Stimulated activated CD4-positive, alpha-beta T cell treated with anti-CD3 and anti-CD28 coated beads, Interleukin-12 subunit alpha, Interleukin-12 subunit beta, amount 100 ng/mL, for 48 hours (primary cell): ENCODE data around the gene RGS7.

Experiments
- DNase-seq, 3 donors: peaks; one replicate each; pipeline ENCODE4 v3.0.0-alpha.2; 2020; ENCODE audit warnings: low read depth in 2 of 3, low spot score in 1 of 3

RGS7 gene

DNA sequence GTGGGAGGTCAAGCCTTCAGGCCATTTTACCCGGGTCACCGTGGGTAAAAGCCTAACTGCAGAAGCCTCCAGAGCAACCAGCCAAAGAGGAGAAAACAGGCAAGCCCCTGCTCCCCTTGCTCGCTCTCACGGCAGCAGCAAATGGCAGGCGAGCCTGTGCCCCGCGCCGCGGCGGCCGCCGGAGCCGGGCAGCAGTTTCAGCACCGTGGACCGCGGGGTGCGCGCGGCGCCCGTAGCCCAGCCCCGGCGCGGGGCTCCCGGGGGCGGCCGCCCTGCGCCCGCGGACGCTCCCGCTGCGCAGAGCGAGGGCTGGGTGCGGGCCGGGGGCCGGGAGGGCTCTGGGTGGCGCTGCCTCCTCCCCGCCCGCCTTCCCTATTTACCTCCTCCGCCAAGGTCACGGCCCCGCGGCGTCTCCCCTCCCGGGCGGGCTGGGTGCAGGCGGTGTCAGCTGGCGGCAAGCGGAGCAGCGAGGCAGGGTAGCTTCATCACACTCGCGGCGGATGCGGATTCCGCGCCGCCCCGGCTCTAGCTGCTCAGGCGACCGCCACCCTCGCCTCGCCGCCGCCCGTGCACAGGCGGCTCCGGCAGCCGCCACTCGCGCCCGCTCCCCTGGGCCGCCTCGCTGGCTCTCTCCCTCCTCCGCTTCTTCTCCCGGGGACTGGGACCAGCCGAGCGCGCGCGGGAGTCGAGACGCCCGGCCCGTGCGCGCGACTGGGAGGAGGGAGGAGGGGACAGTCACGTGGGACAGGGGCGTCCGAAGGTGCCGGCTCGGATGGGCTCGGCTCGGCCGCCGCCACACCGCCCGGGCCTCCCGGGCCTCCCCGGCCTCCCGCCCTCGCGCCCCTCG, at the start of gene RGS7:
TSS of gene RGS7 (minus strand) at position 687 of the 847 bp plus-strand sequence.
- DNase-seq, result no peak

DNA sequence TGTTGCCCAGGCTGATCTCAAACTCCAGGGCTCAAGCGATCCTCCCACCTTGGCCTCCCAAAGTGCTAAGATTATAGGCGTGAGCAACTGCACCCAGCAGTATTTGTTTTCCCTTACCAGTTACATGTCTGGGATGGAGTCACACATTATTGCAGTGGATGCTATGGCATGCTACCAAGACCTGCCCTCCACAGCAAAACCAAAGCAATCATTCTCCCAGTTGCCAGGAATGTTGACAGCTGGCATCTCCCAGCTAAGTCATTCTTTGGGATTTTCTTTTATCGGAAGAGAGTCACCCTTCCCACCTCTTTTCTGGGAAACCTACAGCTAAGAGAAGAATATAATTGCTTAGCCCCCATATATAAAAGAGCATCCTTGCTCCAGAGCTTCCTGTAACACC, 49.4 kb upstream of the RGS7 start:
- DNase-seq, result no peak

DNA sequence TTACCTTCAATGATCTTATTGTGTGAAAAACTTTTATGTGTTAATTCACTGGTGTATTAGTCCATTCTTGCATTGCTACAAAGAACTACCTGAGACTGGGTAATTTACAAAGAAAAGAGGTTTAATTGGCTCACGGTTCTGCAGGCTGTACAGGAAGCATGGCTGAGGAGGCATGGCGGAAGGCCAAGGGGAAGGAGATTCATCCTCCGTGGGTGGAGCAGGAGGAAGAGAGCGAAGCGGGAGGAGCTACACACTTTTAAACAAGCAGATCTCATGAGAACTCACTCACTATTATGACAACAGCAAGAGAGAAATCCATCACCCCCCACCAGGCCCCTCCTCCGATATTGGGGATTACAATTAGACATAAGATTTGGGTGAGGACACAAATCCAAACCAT, 44.2 kb upstream of the RGS7 start:
- DNase-seq, result no peak

DNA sequence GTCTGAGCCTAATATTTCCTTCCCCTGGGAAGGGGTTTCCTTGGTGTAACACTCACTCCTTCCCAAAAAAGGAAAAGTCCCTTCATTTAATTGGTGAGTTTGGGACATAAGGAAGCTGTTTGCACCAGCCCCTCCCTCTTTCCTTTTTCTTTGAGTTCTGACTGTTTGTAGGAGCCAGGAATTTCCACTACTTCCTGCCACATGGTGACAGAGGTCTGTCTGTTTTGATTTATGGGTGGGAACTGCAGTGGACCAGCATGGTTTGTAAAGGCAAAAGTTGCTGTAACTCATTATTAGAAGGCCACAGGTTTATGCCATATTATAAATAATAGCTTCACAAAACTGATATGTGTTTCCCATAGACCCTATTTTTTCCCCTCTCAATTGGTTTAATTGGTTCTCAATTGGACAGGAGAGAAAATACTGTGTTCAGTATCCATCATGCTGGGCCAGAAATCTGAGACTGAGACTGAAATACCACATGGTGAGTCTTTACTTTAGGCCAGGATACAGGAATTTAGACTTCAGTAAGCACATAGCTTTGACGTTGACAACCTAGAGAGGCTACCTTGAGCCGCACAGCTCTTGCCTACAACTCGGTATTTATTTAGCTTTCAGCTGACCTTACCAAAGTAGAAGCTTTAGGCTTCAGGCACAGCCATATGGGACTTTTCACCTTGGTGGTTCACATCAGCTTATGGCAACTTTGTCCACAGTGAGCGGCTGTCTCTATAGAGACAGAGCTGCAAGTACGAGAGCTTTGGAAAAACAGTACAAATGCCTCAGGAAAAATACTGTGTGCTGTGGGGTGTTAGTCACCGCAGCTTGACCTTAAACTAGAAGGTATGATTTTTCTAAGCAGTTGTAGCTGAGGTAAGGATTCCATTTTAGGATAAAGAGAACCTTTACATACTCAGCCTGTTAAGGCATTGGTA, 40.0 kb upstream of the RGS7 start:
- no peak for DNase-seq

DNA sequence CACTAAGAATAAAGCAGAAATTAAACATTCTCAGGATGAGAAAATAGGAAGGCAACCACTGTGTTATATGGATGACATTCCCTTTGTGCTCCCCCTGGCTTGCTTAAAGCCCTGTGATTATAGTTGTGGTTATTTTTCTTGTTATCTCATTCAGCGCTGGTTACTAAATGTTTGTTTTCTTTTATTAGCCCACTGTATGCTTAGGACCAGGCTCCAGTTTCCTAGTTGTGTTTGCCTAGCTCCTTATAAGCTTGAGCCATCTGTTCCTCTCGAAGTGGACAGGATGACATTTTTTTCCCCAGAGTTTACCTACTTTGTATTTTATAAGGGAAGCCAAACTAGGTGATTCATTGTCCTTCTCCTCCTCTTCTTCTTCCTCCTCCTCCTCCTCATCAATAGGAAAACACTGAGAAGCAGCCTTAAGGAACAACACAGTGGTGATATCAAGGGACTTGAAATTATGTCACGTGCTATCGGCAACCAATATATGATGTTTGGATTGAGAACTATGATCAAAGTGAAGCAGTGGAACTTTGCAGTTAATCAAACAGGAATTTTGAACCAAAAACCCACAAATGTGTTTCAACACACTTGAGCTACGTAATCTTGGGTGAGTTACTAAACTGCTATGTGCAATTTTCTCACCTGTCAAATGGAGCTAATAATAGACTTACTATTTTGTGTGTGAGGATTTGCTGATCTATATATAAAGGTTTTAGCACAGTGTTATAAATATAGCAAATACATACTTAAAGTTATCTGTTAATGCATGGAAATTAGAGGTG, 35.1 kb upstream of the RGS7 start:
- no peak for DNase-seq

DNA sequence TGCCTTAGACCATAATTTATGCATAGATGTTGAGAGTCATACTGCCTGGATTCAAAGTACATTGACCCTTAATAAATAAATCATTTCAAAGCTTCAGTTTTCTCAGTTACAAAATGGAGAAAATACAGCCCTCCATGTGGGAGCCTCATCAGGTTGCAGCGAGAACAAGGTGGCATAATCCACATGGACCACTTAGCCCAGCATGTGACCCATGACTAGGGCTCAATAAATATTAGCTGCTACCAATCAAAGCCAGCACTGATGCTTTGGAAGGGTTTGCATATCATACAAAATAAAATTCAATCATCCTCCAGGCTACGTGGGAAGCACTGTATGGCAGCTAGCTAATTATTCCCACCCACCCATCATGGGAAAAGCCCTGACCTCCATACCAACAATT, 33.5 kb upstream of the RGS7 start:
- no peak for DNase-seq

DNA sequence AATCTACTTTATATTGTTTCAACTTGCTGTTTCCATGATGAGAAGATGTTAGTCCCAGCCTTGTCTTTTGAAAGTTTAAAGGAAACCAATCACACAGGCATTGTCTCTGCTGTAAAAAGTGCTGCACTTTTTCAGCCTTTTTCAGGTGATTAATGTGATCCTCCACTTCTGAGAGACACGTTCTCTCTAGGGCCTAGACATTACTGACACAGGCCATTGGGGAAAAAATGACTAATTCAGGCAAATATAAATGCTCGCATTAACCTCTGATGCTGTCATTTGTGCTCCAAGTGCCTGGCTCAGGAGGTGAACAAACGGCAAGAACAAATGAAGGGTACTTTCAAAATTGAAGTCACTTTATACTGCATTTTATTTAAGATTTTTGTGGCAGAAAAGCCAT, 32.4 kb upstream of the RGS7 start:
- DNase-seq, result no peak

DNA sequence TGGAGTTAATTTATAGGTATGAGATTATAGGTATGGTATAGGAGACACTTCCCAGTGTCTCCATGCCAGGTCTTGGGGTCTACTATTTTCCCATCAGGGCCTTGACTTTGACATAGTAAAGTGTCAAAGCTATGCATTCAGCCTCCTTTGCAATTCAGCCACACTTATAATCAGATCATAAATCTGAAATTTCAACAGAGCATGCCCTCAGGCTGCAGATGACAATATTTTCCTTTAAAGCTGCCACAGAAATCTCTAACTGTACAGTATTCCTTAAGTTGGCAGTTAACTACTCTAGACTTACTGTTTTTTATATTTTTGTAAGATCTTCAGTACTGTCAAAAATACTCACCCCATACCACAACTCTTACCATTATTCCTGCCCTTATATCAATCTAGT, 30.2 kb upstream of the RGS7 start:
- DNase-seq, result no peak

DNA sequence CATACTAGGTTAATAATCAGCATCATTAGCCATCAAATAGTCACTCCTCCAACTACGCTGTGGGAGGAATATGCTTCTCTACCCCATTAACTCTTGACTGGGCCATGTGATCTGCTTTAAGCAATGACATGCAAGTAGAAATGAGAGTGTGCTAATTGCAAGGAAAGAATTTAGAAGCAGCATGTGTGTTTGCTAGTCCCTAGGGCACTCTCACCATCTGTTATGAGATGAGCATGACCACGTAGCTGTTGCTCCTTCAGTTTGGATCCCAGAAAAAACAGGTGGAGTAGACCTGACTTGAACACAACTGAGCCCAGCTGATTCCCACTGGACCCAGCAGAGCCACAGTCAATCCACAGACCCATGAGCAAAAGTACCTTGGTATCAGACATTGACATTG, 19.7 kb upstream of the RGS7 start:
- no peak for DNase-seq

DNA sequence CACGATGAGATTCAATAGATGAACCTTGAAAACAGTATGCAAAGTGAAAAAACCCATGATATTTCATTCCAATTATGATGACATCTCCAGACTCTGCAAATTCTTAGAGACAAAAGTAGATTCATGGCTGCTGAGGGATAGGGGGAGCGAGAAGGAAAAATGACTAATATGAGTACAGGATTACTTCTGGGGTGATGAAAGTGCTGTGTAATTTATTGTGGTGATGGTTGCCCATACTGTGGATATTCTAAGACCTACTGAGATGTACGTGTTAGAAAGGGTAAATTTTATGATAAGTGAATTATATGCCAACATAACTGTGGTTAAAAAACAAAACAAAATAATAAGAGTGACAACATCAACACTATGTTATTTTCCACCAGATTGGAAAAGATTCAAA, 18.9 kb upstream of the RGS7 start:
- no peak for DNase-seq

DNA sequence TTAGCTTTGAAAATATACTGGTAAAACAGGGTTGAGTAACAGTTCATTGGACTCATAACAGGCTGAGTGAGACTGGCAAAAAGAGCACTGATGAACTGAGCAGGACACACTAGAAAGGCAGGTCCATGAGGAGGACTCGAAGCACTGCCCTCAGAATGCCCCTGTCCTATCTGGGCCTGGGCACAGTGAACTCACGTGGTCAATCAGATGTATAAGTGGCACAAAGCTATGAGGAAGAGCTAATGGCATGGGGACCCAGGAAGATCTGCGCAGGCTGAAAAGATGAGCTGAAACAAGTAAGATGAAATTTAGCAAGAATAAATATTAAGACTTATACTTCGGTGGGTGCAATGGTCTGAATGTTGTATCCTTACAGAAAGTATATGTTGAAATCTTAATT, 9.2 kb upstream of the RGS7 start:
- DNase-seq, result no peak

DNA sequence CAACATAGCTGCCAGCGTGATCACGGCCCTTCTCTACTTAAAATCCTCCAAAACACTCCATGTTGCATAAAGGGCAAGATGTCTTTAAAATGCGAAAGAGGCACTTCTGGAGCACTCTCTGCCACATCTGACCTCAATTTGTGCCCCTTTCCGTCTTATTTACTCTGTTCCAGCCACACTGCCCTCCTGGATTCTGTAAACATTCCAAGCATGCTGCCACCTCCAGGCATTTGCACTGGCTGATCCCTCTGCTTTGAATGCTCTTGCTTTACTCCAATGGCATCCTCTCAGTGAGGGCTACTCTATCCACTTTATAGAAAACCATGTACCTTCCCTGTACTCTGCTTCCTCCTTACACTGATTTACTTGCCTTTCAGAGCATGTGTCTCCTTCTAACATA, 5.3 kb upstream of the RGS7 start:
- no peak for DNase-seq

DNA sequence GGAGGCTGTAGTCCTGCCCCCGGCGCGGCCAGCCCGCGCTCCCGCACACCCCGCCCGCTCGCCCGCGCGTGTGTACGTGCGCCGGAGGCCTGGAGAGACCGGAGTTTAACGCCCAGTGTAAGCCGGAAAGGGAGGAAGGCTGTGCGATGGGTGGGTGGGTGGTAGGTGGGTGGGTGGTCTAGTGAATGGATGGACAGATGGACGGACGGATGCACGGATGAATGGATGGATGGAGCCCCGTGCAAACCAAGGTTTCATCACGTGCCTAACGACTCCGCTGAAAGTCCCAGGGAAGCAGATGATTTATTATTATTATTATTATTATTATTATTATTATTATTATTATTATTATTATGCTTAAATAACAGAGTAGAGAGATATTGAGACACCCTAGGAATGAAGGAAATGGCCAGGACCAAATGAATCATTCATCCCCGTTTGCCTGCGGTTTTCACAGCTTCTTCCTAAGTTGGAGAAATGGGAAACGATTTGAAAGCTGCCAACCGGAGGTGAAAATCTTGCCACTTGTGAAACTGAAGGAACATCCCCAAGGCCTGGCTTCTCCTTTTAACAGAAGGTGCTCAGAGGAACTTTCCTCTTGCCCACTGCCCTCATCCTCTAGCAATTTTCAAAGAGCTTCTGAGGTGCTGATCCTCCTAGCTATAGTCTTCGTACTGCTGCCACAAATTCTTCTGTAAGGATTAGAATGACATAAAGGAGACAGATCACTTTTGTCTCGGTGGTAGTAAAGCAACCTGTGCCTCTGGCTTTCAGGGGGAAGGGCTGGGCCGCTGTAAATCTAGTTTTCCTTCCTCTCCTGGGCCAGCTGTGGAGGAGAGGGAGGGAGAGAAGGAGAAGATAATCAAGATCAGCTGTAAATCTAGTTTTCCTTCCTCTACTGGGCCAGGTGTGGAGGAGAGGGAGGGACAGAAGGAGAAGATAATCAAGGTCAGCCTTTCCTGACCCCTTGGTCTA, 648 bp upstream of the RGS7 start:
- no peak for DNase-seq

DNA sequence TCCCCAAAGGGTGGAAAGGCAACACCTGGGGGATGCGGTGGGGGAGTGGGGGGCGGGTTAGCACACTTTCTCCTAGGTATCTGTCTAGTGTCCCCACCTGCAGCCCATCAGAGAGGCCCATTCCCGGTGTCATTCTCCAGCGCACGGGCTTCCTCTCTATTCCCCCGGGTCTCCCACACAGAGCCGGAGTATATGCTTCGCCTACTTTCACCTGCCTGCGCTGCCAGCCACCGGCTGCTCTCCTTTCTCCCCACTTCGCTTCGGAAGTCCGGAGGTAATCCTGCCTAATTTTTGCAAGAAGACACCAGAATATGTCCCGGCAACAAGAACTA, 852 bp downstream of the RGS7 start:
- DNase-seq, result no peak

DNA sequence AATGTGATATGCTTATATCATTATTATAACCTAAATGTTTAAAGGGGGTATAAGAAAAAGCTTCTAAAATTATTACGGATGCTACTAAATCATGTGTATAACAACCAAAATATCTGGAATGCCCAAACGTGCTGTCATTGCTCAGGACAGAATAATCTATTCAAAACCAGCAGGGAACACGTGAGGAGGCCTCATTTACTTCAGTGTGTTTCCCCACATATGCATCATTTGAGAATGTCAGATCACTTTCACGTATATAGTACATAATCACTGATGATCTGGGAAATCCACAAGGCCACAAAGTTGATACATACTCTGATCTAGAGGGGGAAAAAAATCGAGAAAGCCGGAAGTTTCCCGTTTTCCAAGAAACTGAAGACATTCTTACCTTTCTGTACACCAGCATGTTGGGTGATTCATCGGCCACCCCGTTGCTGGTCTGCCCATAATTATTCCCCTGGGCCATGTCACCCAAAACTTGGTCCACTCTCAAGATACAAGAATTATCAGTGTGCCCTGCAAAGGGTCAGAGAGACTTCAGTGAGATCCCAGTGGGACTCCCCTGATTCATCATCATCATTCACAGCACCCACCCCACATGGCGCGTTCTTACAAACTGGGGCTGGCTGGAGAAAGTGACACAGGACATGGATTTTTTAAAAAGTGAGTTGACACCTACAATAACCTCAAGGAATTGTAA, 1.5 kb downstream of the RGS7 start:
- no peak for DNase-seq

DNA sequence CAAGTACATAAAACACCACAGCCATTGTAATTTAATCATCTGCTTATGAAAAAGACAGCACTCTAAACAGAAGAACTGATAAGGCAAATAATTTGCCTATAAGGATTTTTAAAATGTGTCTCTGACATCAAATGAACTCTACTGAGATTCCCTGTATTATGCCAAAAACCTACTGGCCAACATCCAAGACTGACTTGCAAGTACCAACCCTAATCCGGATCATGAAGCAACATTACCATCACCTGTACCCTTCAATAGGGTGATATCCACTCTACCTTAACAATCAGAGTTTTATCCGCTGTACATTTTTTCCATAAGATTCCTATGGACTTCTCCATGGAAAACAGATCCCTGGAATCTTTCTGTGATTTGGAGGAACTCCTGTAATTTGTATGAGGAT, 4.6 kb downstream of the RGS7 start:
- no peak for DNase-seq

DNA sequence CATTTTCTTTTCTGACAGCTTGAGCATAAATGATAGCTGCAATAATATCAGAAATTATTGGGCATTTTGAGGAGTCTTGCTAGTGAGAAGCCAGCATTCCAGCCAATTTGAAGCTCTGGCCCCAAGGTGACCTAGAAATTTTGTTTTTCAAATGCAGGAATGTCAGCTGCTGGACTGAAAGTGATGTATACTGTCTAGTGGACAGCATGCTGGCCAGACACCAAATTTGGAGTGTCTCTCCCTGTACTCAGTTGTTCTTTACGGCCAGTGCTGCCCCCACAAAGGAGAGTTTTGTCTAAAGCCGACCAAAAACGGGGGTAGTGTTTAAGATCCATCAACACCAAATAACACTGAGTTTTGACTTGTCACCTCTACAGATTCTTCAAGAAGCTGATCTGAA, 5.2 kb downstream of the RGS7 start:
- no peak for DNase-seq

DNA sequence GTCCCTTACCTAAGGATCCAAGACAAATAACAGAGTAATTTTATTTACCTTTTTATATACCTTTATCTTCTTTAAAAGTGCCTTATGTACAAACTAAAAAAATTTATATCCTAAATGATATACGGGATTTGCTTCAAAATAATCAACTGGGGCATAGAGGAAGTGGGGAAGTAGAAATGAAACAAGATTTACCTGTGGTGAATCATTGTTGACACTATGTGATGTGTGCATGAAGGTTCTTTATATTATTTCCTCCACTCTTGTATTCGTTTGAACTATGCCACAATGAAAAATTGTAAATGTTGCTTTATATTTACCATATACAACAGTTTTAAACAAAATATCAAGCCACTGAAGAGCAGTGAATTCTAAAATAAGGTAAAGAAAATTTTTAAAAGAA, 13.0 kb downstream of the RGS7 start:
- no peak for DNase-seq

DNA sequence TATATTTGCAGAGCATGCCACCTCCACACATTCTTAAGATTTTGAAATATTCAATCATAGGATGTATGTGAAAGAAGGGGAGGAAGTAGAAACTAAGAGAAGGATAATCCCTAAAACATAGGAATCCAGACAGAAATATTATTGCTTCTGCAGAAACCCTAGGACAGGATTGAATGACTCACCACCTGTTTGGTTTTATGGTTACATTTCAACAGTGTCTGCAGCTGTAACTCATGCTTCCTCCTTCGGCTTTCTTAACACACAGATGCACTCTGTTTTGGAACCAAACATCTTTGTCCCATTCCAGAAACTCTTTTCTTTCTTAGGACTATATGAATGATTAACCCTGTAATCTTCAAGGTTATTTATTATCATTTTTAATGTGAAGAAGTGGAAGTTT, 20.7 kb downstream of the RGS7 start:
- DNase-seq, result no peak

DNA sequence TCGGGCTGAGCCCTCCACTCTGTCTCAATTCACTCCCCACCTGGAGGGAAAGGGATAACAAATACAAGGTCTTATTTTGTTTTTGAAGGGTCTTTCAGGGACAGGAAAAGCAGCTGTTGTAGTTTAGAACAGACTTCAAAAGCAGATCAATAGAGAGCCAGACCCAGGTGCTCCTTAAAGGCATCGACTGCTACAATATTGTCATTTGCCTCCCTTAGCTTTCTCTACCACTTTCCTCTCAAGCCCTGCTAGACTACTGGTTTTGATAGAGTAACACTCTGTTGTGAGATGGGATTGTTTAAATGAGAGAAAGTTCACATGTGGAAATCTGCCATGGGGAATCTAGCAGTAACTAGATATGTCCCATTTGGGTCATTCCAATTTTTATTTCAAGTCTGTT, 24.0 kb downstream of the RGS7 start:
- no peak for DNase-seq
